ENCODE measurements around the gene TMEM9. TPM values are rescaled to one million over a fixed set of nuclear protein-coding genes. Genes with fewer than 3 reads are reported as not detected.

Gene TMEM9
- total RNA-seq, 6 experiments from 2014 or later: 60.3 to 72.7 (median 64.9) TPM

DNA sequence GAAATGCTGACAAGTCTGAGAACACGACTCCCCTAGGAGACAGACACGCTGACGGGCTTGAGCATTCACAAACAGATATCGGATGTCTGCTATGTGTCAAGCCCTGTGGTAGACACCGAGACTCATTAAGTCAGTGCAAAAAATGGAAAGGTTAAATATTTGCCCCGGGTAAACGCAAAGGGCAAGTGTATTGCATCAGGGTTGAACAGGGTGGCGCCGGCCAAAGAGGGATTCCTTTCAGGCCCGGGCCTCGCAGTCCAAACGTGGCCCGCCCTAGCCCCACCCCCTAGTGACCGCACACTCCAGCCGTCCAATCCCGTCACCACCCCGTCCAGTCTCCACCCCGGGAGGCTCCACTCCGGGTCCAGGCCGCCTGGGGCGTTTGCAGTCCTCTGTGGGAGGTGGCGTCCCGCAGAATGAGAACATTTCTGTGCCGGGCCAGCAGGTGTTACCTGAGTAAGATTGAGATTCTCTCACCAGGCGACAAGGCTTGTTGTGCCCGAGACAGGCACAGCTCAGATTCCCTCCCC lies 16.3 kb upstream of the TMEM9 start:
- Mint-ChIP-seq H3K27me3 (ENCODE audit: insufficient read depth) (peaks cover 15% of the 10 kb centered on the region), H3K27ac (peak overlapping the region; percentile 40), H3K9me3 (no peaks in the 10 kb centered on the region), H3K4me3 (peak overlapping the region; percentile 87), H3K4me1 (ENCODE audit: low read depth) (peaks cover 25% of the 10 kb centered on the region), H3K36me3 (ENCODE audit: low read depth) (no peaks in the 10 kb centered on the region)
- TF ChIP-seq, protein P1, sequence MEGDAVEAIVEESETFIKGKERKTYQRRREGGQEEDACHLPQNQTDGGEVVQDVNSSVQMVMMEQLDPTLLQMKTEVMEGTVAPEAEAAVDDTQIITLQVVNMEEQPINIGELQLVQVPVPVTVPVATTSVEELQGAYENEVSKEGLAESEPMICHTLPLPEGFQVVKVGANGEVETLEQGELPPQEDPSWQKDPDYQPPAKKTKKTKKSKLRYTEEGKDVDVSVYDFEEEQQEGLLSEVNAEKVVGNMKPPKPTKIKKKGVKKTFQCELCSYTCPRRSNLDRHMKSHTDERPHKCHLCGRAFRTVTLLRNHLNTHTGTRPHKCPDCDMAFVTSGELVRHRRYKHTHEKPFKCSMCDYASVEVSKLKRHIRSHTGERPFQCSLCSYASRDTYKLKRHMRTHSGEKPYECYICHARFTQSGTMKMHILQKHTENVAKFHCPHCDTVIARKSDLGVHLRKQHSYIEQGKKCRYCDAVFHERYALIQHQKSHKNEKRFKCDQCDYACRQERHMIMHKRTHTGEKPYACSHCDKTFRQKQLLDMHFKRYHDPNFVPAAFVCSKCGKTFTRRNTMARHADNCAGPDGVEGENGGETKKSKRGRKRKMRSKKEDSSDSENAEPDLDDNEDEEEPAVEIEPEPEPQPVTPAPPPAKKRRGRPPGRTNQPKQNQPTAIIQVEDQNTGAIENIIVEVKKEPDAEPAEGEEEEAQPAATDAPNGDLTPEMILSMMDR (IDR thresholded peaks at IDR 0.05): no peak
- DNase-seq: peak; percentile 84

DNA sequence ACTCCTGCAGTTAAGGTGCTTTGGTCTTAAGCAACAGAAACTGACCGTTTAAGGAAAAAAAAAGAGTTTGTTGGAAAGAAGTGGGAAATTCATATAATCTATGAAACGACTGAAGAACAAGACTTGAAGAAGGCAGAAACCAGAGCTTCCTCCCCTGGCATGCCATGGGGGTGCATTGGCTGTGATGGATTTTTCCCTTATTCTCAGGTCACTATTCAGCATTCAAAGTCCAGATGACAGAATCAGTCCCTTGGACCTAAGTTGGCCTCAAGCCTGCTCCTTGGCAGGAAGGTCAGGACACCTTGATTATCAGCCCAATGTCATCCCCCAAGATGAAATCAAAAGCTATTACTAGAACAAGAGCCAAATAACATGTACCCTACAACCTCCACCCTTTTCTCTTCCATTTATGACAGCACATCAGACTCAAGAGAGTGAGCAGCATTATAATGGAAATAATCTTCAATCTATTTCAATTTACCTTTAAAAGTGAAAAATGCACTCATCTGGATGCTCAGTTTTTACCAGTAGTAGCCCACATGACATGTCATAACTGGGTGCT lies 15.8 kb upstream of the TMEM9 start:
- Mint-ChIP-seq H3K36me3 (ENCODE audit: low read depth) (no peaks in the 10 kb centered on the region), H3K27me3 (ENCODE audit: insufficient read depth) (peaks cover 18% of the 10 kb centered on the region), H3K4me1 (ENCODE audit: low read depth) (peaks cover 25% of the 10 kb centered on the region), H3K4me3 (peak overlapping the region; percentile 87), H3K27ac (peak overlapping the region; percentile 40; the same call in 1 of the 2 replicates), H3K9me3 (no peaks in the 10 kb centered on the region)
- TF ChIP-seq, protein P1 (IDR thresholded peaks at IDR 0.05): no peak
- DNase-seq: no peak

- Mint-ChIP-seq H3K27ac (no peak overlapping the region), H3K9me3 (no peaks in the 10 kb centered on the region), H3K27me3 (ENCODE audit: insufficient read depth) (peaks cover 15% of the 10 kb centered on the region), H3K36me3 (ENCODE audit: low read depth) (no peaks in the 10 kb centered on the region), H3K4me1 (ENCODE audit: low read depth) (peaks cover 25% of the 10 kb centered on the region), H3K4me3 (no peak overlapping the region; the same call in 1 of the 2 replicates)
- no peak for DNase-seq
- TF ChIP-seq, protein P1 (IDR thresholded peaks at IDR 0.05): no peak
Observed at GRCh38 chr1:201169203-201169602, 14.9 kb upstream of the TMEM9 start.

DNA sequence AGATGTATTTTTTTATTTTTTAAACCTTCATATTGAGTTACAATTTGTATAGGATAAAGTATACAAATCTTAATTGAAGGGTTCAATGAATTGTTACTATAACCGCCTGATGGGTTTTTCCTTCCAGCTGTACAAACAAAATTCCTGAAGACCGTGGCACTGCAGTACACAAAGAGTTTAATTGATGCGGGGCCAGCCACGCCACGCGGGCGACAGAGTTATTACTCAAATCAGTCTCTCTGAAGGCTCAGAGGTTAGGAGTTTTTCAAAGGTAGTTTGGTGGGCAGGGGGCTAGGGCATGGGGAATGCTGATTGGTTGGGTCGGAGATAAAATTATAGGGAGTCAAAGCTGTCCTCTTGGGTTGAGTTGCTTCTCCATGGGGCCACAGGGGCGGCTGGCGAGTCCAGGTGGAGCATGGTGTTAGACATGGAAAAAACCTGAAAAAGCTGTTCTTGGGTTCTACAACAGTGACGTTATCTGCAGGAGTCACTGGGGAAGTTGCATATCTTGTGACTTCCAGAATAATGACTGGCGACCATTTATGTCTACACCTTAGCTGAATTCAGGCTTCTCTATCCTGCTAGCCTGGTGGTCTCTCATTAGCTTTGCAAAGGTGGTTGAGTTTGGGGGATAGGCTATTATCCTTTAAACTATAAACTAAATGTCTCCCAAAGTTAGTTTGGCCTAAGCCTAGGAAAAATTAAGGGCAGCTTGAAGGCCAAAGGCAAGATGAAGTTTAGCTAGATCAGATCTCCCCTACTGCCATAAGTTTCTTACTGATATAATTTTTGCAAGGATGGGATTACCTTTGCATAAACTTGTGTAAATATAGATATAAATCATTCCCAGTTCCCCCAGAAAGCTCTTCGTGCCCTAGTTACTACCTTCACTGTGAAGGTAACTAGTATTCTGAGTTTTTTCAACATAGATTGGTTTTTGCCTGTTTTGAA lies 13.0 kb upstream of the TMEM9 start:
- TF ChIP-seq, protein P1 (IDR thresholded peaks at IDR 0.05): no peak
- H3K4me3 Mint-ChIP-seq: no peak overlapping the region
- H3K4me1 Mint-ChIP-seq (ENCODE audit: low read depth): peaks cover 17% of the 10 kb centered on the region
- no peak for DNase-seq
- no peak overlapping the region for H3K27ac Mint-ChIP-seq
- H3K27me3 Mint-ChIP-seq (ENCODE audit: insufficient read depth): peaks cover 18% of the 10 kb centered on the region
- H3K9me3 Mint-ChIP-seq: no peaks in the 10 kb centered on the region
- no peaks in the 10 kb centered on the region for H3K36me3 Mint-ChIP-seq (ENCODE audit: low read depth)

- Mint-ChIP-seq H3K4me3 (no peak overlapping the region), H3K36me3 (ENCODE audit: low read depth) (no peaks in the 10 kb centered on the region), H3K4me1 (ENCODE audit: low read depth) (no peaks in the 10 kb centered on the region), H3K9me3 (no peaks in the 10 kb centered on the region), H3K27me3 (ENCODE audit: insufficient read depth) (peaks cover 24% of the 10 kb centered on the region), H3K27ac (no peak overlapping the region)
- DNase-seq: no peak
- TF ChIP-seq, protein P1 (IDR thresholded peaks at IDR 0.05): no peak
Observed at GRCh38 chr1:201164645-201165044, 10.4 kb upstream of the TMEM9 start.

All from HFFc6 (cell line).